ENCODE results near the gene CELSR1. TPM values are rescaled to one million over a fixed set of nuclear protein-coding genes. Genes with fewer than 3 reads are reported as not detected.

Gene CELSR1
- total RNA-seq, 2 experiments from 2014 or later = 0.31 to 0.33 TPM

DNA sequence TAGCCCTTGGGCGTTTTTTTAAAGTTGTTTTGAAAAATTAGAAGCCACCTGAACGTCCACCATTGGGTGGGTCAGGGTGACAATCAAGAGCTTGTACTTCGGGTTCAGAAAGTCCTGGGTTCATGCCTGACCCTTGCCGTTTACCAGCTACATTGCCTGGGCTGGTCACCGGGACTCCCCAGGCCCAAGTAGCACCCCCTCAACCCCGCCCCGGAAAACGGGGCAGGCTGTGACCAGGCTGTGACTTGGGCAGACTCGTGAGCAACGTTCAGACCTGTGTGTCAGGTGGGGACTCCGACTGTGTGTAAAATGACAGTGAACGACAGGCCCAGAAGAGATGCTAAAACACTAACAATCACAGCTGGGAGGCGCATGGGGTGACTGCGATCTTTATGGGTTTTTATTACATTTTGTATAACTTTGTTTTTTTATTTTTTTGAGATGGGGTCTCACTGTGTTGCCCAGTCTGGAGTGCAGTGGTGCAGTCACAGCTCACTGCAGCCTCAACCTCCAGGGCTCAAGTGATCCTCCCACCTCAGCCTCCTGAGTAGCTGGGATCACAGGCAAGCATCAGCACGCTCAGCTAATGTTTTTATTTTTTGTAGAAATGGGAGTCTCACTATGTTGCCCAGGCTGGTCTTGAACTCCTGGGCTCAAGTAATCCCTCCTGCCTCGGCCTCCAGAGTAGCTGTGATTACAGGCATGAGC is 145.1 kb downstream of the CELSR1 start:
- no peak for ATAC-seq (ENCODE audit: low read depth)

DNA sequence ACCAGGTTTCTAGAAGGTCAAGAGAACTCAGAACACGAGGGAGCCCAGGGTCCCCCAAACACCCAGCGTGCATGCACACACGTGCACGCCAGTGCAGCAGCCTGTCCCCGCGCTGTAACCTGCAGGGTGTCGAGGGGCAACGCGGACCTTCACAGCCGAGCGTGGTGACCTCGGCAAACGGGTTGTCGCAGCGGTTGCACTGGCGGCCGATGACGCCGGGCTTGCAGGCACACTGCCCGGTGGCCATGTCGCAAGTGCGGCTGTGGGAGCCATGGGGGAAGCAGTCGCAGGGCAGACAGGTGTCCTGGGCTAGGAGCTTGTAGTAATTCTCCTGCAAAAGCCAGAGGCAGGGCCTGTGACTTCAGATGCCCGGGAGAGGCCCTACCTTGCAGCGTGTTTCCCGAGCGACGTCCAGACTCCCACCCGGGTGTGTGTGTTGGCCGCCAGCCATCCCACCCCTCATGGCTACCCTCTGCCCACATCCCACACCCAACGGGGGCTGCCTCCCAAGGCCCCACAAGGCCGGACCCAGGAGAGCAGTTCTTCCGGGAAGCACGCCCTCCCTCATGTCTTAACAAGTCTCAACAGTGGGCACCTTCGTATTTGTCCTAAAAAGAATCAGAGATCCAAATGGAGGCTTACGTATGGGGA is 145.8 kb downstream of the CELSR1 start:
- no peak for DNase-seq
- Mint-ChIP-seq H3K36me3 (no peaks in the 10 kb centered on the region), H3K4me3 (no peak overlapping the region), H3K27ac (no peak overlapping the region), H3K4me1 (peaks cover 4% of the 10 kb centered on the region), H3K9me3 (no peaks in the 10 kb centered on the region), H3K27me3 (no peaks in the 10 kb centered on the region)
- ATAC-seq (ENCODE audit: low read depth) = no peak
- POLR2A ChIA-PET = no interaction called here

More for the DNA sequence above, 145.1 kb downstream of the CELSR1 start:
- Mint-ChIP-seq H3K4me1 (peaks cover 4% of the 10 kb centered on the region), H3K9me3 (no peaks in the 10 kb centered on the region), H3K27me3 (no peaks in the 10 kb centered on the region), H3K27ac (no peak overlapping the region), H3K4me3 (no peak overlapping the region), H3K36me3 (no peaks in the 10 kb centered on the region)
- no peak for DNase-seq
- POLR2A ChIA-PET = no interaction called here

DNA sequence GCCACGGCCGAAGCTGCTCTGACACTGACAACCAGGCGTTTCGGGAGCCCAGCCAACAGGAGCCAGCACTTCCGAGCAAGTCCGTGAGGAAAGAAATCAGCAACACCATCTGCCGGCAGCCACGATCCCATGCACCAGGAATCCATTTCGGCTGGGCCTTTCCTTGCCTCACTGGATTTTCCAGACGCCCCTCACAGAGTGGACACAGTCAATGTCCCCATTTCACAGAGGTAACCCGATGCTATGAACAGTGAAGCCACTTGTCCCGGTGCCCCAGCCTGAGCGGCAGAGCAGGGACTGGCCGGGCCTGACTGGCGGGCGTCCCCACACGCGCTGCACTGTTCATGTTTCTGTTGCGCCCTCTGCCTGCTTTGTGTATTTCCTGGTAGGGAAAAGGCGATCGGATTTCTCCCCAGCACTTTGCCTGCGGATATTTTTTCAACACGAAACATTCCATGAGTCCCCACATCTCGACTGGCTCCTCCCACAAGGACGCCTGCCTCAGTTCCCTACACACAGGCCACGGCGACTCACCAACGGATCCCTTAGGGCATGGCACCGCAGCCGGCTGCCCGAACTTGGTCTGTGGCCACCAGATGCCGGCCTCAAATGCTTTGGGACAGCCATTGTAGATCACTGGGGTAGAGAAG is 146.6 kb downstream of the CELSR1 start:
- Mint-ChIP-seq H3K4me3 (no peak overlapping the region), H3K36me3 (no peaks in the 10 kb centered on the region), H3K9me3 (no peaks in the 10 kb centered on the region), H3K4me1 (peaks cover 4% of the 10 kb centered on the region), H3K27ac (no peak overlapping the region), H3K27me3 (no peaks in the 10 kb centered on the region)
- DNase-seq (no peak), ATAC-seq (ENCODE audit: low read depth) (no peak)
- POLR2A ChIA-PET = no interaction called here

DNA sequence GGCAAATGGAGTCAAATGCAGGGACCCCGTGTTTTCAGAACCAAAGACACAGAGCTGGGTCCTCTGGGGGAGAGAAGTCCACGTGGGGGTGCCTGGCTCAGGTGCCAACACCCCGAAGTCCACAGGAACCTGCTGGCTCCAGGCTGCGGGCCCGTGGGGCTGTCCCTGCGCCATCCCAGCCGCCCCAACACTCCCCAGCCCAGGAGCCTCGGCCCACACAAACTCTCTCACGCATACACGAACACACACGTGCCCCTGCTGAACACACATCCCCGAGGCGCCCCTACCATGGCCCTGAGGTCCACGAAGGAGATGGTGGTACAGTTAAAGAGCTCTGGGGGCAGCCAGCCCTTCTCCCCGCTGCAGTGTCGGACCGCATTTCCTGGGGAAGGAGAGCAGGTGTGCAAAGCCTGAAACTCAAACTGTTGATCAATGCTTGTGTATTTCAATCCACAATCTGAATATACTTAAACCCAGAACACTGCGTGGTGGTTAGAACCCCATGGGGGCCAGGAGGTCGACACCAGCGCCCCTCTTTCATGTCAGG is 147.2 kb downstream of the CELSR1 start:
- Mint-ChIP-seq H3K4me3 (no peak overlapping the region), H3K36me3 (no peaks in the 10 kb centered on the region), H3K27me3 (no peaks in the 10 kb centered on the region), H3K4me1 (peaks cover 4% of the 10 kb centered on the region), H3K9me3 (no peaks in the 10 kb centered on the region), H3K27ac (no peak overlapping the region)
- ATAC-seq (ENCODE audit: low read depth) (no peak), DNase-seq (no peak)
- POLR2A ChIA-PET = no interaction called here

DNA sequence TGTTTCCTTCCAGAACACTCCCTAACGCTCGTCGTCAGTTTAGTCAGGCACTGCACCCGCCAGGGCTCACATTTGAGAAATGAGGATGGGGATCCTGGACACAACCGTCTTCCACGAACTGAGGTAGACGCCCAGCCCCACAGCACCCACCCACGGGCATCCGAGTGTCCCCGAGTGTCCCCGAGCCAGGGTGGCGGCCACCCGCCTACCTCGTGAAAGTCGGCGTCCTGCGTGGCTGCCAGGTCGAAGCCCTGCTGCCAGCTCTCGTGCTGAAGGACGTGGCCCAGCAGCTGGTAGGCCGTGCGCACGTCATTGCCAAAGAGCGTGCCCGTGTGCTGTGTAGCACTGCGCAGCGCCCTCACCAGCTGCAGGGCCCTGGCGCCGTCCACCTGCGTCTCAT is 148.3 kb downstream of the CELSR1 start:
- H3K4me1 Mint-ChIP-seq = peaks cover 4% of the 10 kb centered on the region
- H3K4me3 Mint-ChIP-seq = no peak overlapping the region
- H3K27me3 Mint-ChIP-seq = no peaks in the 10 kb centered on the region
- DNase-seq = no peak
- H3K27ac Mint-ChIP-seq = no peak overlapping the region
- no peaks in the 10 kb centered on the region for H3K36me3 Mint-ChIP-seq
- no peaks in the 10 kb centered on the region for H3K9me3 Mint-ChIP-seq
- POLR2A ChIA-PET = no interaction called here
- ATAC-seq (ENCODE audit: low read depth) = no peak

DNA sequence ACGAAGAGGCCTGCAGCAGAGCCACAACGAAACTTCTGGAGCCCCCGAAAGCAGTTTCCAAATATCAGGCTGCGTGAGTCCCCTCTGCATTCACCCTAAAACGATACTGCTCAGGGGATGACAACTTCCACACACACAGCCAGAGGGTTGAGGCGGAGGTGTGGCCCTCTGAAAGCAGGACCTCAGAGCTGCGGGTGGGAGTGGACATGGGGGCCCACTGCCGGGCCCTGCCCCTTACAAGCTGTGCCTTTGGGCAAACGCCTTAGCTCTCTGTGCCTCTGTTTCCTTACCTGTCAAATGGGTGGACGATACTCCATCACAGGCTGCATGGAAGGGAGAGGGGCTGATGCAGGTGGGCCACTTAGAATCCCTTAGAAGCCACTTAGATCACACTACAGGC is 148.8 kb downstream of the CELSR1 start:
- no peak overlapping the region for H3K4me3 Mint-ChIP-seq
- no peak for ATAC-seq (ENCODE audit: low read depth)
- H3K36me3 Mint-ChIP-seq = no peaks in the 10 kb centered on the region
- no peaks in the 10 kb centered on the region for H3K9me3 Mint-ChIP-seq
- H3K4me1 Mint-ChIP-seq = no peaks in the 10 kb centered on the region
- H3K27ac Mint-ChIP-seq = no peak overlapping the region
- H3K27me3 Mint-ChIP-seq = no peaks in the 10 kb centered on the region
- DNase-seq = no peak
- POLR2A ChIA-PET = no interaction called here

DNA sequence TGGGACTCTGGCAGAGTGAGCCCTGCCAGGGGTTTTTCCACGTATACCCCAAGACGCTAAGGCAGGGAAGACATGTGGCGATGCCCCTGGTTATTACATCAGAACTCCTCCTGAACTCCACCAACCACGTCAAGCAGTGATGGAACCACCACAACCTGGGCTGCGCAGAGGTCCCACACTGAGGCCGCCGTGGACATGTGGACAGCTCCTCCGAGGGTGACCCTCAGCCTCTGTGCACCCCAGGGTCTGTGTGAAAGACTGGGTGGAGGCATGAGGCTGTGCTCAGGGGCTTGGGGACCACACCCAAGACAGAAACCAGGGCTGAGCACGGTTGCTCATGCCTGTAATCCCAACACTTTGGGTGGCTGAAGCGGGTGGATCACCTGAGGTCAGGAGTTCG is 149.7 kb downstream of the CELSR1 start:
- ATAC-seq (ENCODE audit: low read depth) = no peak
- Mint-ChIP-seq H3K4me3 (no peak overlapping the region), H3K9me3 (no peaks in the 10 kb centered on the region), H3K27me3 (no peaks in the 10 kb centered on the region), H3K27ac (no peak overlapping the region), H3K36me3 (no peaks in the 10 kb centered on the region), H3K4me1 (no peaks in the 10 kb centered on the region)
- no peak for DNase-seq
- POLR2A ChIA-PET = no interaction called here

DNA sequence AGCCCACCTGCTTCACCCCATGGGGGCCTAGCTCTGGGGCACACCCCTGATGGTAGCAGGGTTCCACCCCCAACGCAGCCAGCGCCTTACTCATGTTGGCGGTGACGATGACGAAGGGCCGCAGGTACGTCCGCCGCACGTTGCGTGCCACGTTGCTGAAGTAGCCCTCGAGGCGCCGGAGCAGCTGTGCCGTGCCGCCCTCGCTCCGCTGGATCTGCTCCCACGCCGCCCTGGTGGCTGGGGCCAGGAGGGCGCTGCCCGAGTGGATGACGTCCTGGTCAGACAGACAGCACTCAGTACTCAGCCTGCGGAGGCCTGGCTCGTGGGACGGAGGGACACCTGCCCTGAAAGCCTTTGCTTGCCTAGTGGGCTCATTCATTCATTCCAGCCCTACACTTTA is 151.1 kb downstream of the CELSR1 start:
- no peak overlapping the region for H3K27ac Mint-ChIP-seq
- no peak for DNase-seq
- no peaks in the 10 kb centered on the region for H3K4me1 Mint-ChIP-seq
- no peaks in the 10 kb centered on the region for H3K27me3 Mint-ChIP-seq
- no peaks in the 10 kb centered on the region for H3K36me3 Mint-ChIP-seq
- H3K9me3 Mint-ChIP-seq = no peaks in the 10 kb centered on the region
- no peak overlapping the region for H3K4me3 Mint-ChIP-seq
- POLR2A ChIA-PET = no interaction called here
- no peak for ATAC-seq (ENCODE audit: low read depth)

DNA sequence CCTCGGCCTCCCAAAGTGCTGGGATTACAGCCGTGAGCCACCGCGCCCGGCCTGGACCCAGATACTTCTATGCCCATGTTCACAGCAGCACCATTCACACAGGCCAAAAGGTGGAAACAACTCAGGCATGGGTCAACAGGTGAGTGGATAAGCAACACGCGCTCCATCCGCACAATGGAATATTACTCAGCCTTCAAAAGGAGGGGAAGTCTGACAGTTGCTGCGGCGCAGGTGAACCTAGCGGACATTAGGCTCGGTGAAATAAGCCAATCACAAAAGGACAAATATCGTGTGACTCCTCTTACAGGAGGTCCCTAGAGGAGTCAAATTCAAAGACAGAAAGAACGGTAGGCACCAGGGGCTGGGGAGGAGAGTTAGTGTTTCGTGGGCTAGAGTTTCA is 154.9 kb downstream of the CELSR1 start:
- no peaks in the 10 kb centered on the region for H3K27me3 Mint-ChIP-seq
- no peak for DNase-seq
- H3K27ac Mint-ChIP-seq = no peak overlapping the region
- POLR2A ChIA-PET = no interaction called here
- no peaks in the 10 kb centered on the region for H3K4me1 Mint-ChIP-seq
- no peak overlapping the region for H3K4me3 Mint-ChIP-seq
- ATAC-seq (ENCODE audit: low read depth) = no peak
- no peaks in the 10 kb centered on the region for H3K36me3 Mint-ChIP-seq
- no peaks in the 10 kb centered on the region for H3K9me3 Mint-ChIP-seq

DNA sequence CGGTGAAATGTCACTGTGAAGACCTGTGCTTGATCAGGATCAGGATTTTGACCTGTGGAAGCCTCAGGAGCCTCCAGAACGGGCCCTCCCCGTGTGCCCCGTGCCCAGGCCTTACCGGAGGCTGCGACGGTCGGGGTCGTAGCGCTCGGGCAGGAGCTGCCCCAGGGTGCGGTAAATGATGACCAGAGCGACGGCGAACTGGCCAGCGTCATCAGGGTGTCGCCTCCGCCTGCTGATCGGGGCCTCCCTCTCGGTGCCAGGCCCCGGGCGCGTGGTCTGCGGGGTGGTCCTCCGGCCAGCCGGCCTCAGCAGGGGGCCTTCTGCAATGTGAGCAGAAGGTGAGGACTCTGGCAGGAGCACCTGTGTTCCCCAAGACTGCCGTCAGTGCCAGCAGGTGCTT is 155.7 kb downstream of the CELSR1 start:
- H3K27ac Mint-ChIP-seq = no peak overlapping the region
- H3K4me1 Mint-ChIP-seq = no peaks in the 10 kb centered on the region
- ATAC-seq (ENCODE audit: low read depth) (no peak), DNase-seq (no peak)
- H3K9me3 Mint-ChIP-seq = no peaks in the 10 kb centered on the region
- POLR2A ChIA-PET = no interaction called here
- no peak overlapping the region for H3K4me3 Mint-ChIP-seq
- no peaks in the 10 kb centered on the region for H3K27me3 Mint-ChIP-seq
- H3K36me3 Mint-ChIP-seq = no peaks in the 10 kb centered on the region

DNA sequence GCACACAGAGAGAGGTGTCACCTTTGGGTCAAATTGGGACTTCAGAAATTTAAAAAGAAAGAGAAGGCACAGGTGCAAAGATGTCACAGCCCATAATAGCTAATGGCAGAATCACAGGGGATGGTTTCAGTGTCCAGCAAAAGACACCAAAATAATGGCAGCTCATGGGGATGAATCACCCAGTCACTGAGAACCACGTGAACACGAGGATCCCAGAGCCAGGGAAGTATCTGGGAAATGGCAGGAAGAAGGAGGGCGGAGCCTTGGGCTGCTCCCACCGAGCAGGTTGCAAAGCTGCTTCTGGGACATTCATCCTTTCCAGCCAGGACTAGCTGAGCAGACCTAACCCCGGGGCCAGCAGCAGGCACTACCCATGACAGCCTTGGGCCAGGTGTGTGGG is 156.3 kb downstream of the CELSR1 start:
- peaks cover 2% of the 10 kb centered on the region for H3K9me3 Mint-ChIP-seq
- POLR2A ChIA-PET = no interaction called here
- H3K27ac Mint-ChIP-seq = no peak overlapping the region
- no peaks in the 10 kb centered on the region for H3K4me1 Mint-ChIP-seq
- H3K36me3 Mint-ChIP-seq = no peaks in the 10 kb centered on the region
- ATAC-seq (ENCODE audit: low read depth) (no peak), DNase-seq (no peak)
- H3K4me3 Mint-ChIP-seq = no peak overlapping the region
- H3K27me3 Mint-ChIP-seq = no peaks in the 10 kb centered on the region

DNA sequence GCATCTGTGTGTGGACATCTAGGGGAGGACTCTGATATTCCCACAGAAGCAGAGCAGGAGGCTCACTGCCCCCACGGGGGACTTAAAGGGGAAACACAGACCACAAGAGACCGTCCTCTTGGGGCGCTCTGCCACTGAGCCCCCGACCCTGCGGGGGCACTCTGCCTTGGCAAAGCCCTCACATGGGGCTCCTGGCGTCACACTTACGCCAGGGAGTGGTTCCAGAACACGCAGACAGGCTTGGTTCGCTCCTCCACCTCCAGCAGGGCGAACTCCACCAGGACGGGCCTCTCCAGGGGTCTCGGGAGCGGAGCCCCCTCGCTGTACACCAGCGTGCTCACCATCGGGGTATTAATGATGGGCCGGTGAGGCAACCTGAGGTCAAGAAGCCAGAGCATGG is 156.8 kb downstream of the CELSR1 start:
- no peak overlapping the region for H3K4me3 Mint-ChIP-seq
- H3K27me3 Mint-ChIP-seq = peaks cover 3% of the 10 kb centered on the region
- no peak for ATAC-seq (ENCODE audit: low read depth)
- peaks cover 6% of the 10 kb centered on the region for H3K9me3 Mint-ChIP-seq
- H3K36me3 Mint-ChIP-seq = no peaks in the 10 kb centered on the region
- no peak overlapping the region for H3K27ac Mint-ChIP-seq
- POLR2A ChIA-PET = no interaction called here
- H3K4me1 Mint-ChIP-seq = no peaks in the 10 kb centered on the region
- no peak for DNase-seq

DNA sequence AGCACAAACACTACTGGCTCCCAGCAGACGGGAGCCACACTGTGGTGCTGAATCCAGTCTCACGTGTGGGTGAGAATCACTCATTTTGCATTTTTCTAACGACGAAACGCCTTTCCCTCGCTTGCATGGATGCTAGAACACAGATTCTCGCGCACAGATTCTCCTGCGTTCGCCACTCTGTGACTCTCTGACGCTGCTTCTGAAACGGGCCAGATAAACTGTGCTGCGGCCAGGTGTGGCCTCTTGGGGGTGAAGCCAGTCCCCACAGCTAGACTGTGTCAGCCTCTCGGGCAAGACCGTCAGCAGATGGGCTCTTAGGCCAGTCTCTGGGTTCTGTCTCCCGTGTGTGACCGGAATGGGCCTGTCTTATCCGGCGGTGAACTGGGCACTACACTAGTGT is 157.4 kb downstream of the CELSR1 start:
- Mint-ChIP-seq H3K27me3 (peaks cover 7% of the 10 kb centered on the region), H3K36me3 (peaks cover 3% of the 10 kb centered on the region), H3K4me1 (no peaks in the 10 kb centered on the region), H3K9me3 (peaks cover 8% of the 10 kb centered on the region), H3K27ac (no peak overlapping the region), H3K4me3 (no peak overlapping the region)
- no peak for DNase-seq
- no peak for ATAC-seq (ENCODE audit: low read depth)
- POLR2A ChIA-PET = no interaction called here

Measured in activated naive CD8-positive, alpha-beta T cell treated with anti-CD3 and anti-CD28 coated beads, Interleukin-2, amount 10 ng/mL, durations not matched to agents 7 days and 5 days (primary cell).